Testis (tissue), 3 donors: Measurements from ENCODE around the gene GATAD2B. TPM values are rescaled to one million over a fixed set of nuclear protein-coding genes. Genes with fewer than 3 reads are reported as not detected.
"Not testable (repeated sequence)": the region's sequence is repeated elsewhere in the genome, so short reads cannot be mapped to it uniquely, and the experiment has no call there.

Experiments used
- DNase-seq: peaks from one replicate; pipeline ENCODE4 v3.0.0-alpha.2; 2019
- H3K27ac ChIP-seq, 2 donors: fragments of 200-600 bp; sonication (generic); one replicate each; pipeline ENCODE4 v1.5.1; 2019
- H3K27me3 ChIP-seq: fragments of 200-600 bp; sonication (generic); one replicate; pipeline ENCODE4 v1.5.1; 2019
- H3K36me3 ChIP-seq: fragments of 200-600 bp; sonication (generic); one replicate; pipeline ENCODE4 v1.5.1; 2017; ENCODE audit warnings: low read depth; ENCODE audit errors: missing control alignments
- H3K4me1 ChIP-seq: fragments of 200-600 bp; sonication (generic); one replicate; pipeline ENCODE4 v1.5.1; 2019
- H3K4me3 ChIP-seq, 2 donors: fragments of 200-600 bp; sonication (generic); one replicate each; pipeline ENCODE4 v1.5.1; 2017 to 2019
- H3K9me3 ChIP-seq: fragments of 200-600 bp; sonication (generic); one replicate; pipeline ENCODE4 v1.5.1; 2017
- POLR2A ChIP-seq: fragments of 450-650 bp; IDR thresholded peaks from one replicate; pipeline ENCODE4 v1.6.1; 2017; ENCODE audit warnings: antibody characterized with exemption, mild to moderate bottlenecking, moderate library complexity
- WGBS, 2 donors: methylation state at CpG; one replicate each; pipeline ENCODE4 v1.1.5; 2018; 5-methylcytosine and 5-hydroxymethylcytosine counted together
- intact Hi-C: fragments of 100-400 bp; cut with DNase I; formaldehyde crosslinking; loops from one replicate; pipeline ENCODE4 v1.15.1; 2023; ENCODE audit warnings: low total_unique reads
- polyA plus RNA-seq: library from polyadenylated mRNA; stranded (reverse); fragments of 350-450 nt; fragmentation: Illumina TruSeq; extraction: RNeasy Lipid Tissue Mini Kit (QIAGEN cat#74804); gene quantifications from one replicate; pipeline ENCODE4 v1.2.3, GENCODE V29; 2014; ENCODE audit warnings: low read depth, low replicate concordance; ENCODE audit not compliant: insufficient read depth
- total RNA-seq, 2 donors: library from RNA; depleted of rRNA; stranded (reverse); fragments of >200 nt; gene quantifications; one replicate each; pipeline ENCODE4 v1.2.3, GENCODE V29; 2016
- TF ChIP-seq, protein P1 (sequence below), 3 experiments: fragments of 450-650 bp in 2 of 3; fragments of 200-600 bp in 1 of 3; sonication (generic) in 1 of 3; IDR thresholded peaks; one replicate each; pipeline ENCODE4 v1.5.1; 2016 to 2019; ENCODE audit warnings: antibody characterized with exemption in 3 of 3, mild to moderate bottlenecking in 2 of 3, moderate library complexity in 1 of 3

Gene GATAD2B
- total and polyA plus RNA-seq, 3 donors from 2014 or later = 26.5 to 37.4 (median 32.1) TPM

DNA sequence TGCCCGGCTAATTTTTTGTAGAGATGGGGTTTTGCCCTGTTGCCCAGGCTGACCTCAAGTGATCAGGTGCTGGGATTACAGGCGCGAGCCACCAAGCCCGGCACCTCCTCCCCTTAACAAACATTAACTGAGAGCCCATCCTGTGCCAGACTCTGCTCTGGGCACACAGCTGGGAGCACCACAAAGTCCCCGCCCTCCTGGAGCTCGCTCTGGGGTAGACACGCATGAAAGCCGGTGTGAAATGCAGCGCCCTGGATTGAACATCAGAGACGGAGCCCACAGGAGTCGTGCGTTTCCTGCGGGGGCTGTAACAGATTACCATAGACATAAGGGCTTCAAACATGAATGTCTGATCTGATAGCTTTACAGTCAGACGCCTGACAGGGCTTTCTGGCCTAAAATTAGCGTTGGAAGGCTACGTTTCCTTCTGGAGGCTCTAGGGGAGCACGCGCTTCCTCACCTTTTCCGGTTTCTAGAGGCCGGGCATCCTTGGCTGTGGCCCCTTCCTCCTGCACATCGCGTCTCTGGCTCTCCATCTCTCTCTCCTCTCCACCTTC lies 133.2 kb downstream of the GATAD2B start:
- no peak for DNase-seq
- Histone ChIP-seq H3K27me3 (no peaks in the 10 kb centered on the region), H3K4me3 (peak overlapping the region; percentile 1 to 4), H3K4me1 (peaks cover 19% of the 10 kb centered on the region), H3K9me3 (no peaks in the 10 kb centered on the region), H3K27ac (peak overlapping the region; percentile 67 to 85), H3K36me3 (no peaks in the 10 kb centered on the region)
- no peak for TF ChIP-seq POLR2A
- TF ChIP-seq, protein P1, sequence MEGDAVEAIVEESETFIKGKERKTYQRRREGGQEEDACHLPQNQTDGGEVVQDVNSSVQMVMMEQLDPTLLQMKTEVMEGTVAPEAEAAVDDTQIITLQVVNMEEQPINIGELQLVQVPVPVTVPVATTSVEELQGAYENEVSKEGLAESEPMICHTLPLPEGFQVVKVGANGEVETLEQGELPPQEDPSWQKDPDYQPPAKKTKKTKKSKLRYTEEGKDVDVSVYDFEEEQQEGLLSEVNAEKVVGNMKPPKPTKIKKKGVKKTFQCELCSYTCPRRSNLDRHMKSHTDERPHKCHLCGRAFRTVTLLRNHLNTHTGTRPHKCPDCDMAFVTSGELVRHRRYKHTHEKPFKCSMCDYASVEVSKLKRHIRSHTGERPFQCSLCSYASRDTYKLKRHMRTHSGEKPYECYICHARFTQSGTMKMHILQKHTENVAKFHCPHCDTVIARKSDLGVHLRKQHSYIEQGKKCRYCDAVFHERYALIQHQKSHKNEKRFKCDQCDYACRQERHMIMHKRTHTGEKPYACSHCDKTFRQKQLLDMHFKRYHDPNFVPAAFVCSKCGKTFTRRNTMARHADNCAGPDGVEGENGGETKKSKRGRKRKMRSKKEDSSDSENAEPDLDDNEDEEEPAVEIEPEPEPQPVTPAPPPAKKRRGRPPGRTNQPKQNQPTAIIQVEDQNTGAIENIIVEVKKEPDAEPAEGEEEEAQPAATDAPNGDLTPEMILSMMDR (IDR thresholded peaks at IDR 0.05) = no peak
- 20 to 21% methylated on average over 19 to 22 of the region's 22 CpGs for WGBS, 2 donors
- intact Hi-C loops = loop anchor here (10.0 kb wide), 1 partner anchor 155 kb away; the partner anchor contains the start of gene DENND4B

GRCh38 chr1:153786038-153786790 lies 136.6 kb downstream of the GATAD2B start:
- H3K4me3 ChIP-seq = no peak overlapping the region
- H3K27ac ChIP-seq = peak overlapping the region in 1 of 2 donors; percentile 4
- WGBS, 2 donors = 88 to 89% methylated on average over 4 of the region's 4 CpGs
- H3K36me3 ChIP-seq = no peaks in the 10 kb centered on the region
- DNase-seq = no peak
- peaks cover 29% of the 10 kb centered on the region for H3K4me1 ChIP-seq
- H3K27me3 ChIP-seq = no peaks in the 10 kb centered on the region
- intact Hi-C loops = no loop called here
- no peak for TF ChIP-seq POLR2A
- TF ChIP-seq, protein P1 (IDR thresholded peaks at IDR 0.05) = no peak
- no peaks in the 10 kb centered on the region for H3K9me3 ChIP-seq

GRCh38 chr1:153783233-153784190 lies 139.3 kb downstream of the GATAD2B start:
- Histone ChIP-seq H3K9me3 (no peaks in the 10 kb centered on the region), H3K4me3 (peak overlapping the region; percentile 60 to 76), H3K4me1 (peaks cover 29% of the 10 kb centered on the region), H3K36me3 (no peaks in the 10 kb centered on the region), H3K27me3 (no peaks in the 10 kb centered on the region), H3K27ac (peak overlapping the region; percentile 93 to 97)
- intact Hi-C loops = no loop called here
- TF ChIP-seq POLR2A = peak; percentile 89
- TF ChIP-seq, protein P1 (IDR thresholded peaks at IDR 0.05) = peak in 2 of 3 experiments; percentile 10 to 19
- 0 to 1% methylated on average over 31 to 59 of the region's 61 CpGs for WGBS, 2 donors
- DNase-seq = peak; percentile 93

DNA sequence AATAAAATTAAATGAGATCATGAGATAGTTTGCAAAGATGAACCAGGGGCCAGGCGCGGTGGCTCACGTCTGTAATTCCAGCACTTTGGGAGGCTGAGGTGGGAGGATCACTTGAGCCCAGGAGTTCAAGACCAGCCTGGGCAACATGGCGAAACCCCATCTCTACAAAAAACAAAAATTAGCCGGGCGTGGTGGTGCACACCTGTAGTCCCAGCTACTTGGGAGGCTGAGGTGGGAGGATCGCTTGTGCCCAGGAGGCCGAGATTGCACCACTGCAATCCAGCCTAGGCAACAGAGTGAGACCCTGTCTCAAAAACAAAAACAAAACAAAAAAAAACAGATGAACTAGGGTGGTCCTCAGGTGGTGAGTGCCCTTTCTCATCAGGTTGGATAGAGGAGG lies 140.1 kb downstream of the GATAD2B start:
- WGBS, 2 donors = 59 to 64% methylated on average over 8 of the region's 8 CpGs
- Histone ChIP-seq H3K4me1 (peaks cover 30% of the 10 kb centered on the region), H3K4me3 (peak overlapping the region; percentile 60 to 76), H3K27ac (peak overlapping the region; percentile 93 to 97)
- DNase-seq, H3K27me3 ChIP-seq, H3K36me3 ChIP-seq, H3K9me3 ChIP-seq, intact Hi-C loops: not testable (repeated sequence)

DNA sequence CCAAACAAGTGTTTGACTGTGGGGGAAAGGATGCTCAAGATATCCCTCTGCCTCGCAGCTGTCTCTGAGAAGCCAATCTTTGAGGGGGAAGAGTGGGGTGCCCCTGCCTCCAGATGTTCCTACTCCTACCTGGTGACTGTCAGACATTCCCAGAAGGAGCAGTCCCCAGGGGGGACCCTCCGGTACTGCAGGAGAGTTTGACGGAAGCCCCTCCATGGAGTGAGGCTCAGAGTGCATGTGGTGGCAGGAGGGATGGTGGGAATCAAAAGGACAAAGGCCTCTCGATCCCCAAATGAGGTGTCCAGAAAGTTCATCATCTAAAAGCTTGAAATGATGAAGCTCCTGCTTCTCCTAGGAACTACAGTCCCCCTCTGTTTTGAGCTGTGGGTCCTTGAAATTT lies 142.2 kb downstream of the GATAD2B start:
- no peak overlapping the region for H3K27ac ChIP-seq
- WGBS, 2 donors = 68 to 71% methylated on average over 4 of the region's 4 CpGs
- intact Hi-C loops = no loop called here
- H3K4me1 ChIP-seq = peaks cover 39% of the 10 kb centered on the region
- TF ChIP-seq, protein P1 (IDR thresholded peaks at IDR 0.05) = no peak
- no peak for TF ChIP-seq POLR2A
- no peak for DNase-seq
- no peaks in the 10 kb centered on the region for H3K27me3 ChIP-seq
- H3K4me3 ChIP-seq = no peak overlapping the region
- no peaks in the 10 kb centered on the region for H3K36me3 ChIP-seq
- no peaks in the 10 kb centered on the region for H3K9me3 ChIP-seq
